G401.6 (cell line): ENCODE data around the gene ACOT11.
"Not testable (repeated sequence)": the region's sequence is repeated elsewhere in the genome, so short reads cannot be mapped to it uniquely, and the experiment has no call there.

Experiments used
- FAIRE-seq: peaks from 2 replicates; lab custom pipeline; 2012; peaks lifted over from hg19 to GRCh38; lab: Jason Lieb, UNC

Gene ACOT11

DNA sequence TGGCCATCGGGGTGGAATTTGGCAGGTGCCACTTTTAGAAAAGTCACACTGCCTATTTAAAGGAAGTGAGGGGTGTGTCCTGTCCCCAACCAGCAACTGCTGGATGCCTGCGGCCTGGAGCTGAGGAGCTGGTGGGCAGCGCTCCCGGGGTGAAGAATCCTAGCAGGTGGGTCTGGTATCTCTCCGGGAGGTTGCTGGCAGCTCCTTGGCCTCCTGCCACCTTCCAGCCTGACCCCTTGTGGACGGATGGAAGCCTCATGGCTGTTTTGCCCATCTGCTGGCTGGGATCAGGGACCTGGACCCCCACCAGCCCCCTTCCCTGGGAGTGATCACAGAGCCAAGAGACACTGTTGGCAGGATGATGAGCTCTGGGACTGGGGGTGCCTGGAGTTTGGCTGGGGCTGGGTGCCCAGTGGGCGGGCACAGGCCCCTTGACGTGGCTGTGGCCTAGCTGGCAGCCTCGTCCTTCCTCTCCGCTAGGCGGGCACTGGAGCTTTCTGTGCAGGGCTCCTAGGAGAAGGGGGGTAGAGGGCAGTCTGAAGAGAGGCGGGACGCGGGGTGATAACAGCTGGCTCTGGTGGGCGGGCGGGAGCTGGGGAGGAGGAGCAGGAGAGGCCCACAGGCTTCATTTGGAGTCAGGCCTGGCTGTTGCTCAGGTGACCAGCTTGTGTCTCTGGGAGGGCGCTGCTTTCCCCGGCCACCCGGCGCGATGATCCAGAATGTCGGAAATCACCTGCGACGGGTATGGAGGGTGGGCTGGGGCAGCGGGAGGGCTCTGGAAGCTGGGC is at the start of gene ACOT11:
Gene ACOT11, plus strand, starts transcription at position 628 of the 788 bp plus-strand sequence. Its CDS starts 82 bp downstream, at position 710.
- FAIRE-seq, result no peak

DNA sequence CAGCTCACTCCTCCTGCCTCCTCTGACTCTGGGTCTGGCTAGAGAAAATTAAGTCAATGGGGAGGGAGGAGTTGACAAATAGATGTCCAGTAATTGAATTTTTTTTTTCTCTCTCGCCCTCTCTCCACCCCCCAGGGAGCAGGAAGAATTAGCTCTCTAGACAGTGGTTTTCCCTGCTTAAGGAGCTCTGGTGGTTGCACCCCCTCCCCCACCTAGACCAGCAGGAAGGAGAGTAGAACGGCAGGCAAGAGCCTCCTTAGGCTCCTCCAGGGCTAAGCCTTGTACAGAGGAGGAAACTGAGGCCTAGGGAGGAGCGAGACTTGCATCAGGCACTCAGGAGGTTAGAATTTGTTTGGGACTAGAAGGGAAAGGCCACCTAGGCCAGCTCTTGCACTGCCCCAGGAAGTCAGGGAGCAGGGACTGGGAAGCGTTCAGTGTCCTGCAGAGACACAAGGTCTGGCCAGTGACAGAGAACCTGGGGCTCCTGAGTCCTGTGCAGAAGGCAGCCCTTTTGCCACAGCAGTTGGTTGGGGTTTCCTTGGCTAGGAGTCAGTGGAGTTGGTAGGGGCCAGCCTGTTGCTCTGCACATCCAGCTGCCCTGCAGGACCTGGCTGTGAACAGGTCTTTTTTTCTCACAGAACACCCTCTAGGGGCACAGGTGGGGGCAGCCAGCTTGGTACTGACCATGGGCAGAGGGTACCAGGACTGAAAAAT is 49.5 kb upstream of the ACOT11 start:
- FAIRE-seq, result no peak

DNA sequence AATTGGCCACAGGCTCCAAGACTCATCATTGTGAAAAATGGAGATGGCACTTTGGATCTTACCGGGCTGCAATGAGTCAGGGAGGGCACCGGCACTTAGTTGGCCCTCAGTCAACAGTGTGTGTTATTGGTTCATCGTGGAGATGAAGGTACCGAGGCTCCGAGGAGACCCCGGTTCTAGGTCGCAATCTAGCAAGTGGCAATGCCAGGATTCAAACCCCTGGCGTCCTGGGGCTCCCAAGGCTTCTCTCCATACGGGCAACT is 49.0 kb upstream of the ACOT11 start:
- FAIRE-seq, result no peak

DNA sequence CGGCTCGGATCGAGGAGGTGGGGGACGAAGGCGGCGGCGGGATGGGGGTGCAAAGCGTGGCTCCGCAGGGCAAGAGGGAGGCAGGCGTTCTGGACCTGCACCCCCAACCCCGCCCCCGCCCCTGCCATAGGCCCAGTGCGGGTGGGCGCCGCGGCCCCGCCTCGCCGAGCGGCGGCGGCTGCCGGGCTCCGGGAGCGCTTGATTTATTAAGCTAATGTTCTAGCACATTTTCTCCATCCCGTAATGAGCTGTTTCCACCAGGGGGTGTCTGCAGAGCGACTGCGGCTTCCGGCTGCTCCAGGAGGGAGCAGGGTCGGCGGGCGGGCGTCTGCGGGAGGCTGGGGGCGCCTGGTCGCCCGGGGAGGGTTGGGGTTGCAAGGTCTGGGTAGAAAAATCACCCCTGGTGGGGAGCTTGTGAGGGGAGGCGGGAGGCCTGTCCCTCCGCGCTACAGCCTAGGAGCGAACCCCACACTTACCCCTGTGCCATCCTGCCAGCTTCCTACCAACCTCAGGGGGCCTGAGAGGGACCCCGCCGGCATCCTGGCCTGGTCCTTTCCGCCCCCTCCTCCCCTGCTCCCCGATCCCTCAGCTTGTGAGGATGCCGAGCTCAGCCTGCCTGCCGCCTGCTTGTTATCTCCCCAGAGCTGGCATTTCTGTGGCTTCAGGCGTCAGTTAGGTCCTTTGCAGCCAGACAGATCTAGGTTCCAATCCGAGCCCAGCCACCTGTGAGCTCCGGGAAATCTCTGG is 48.5 kb upstream of the ACOT11 start:
- FAIRE-seq, result no peak

DNA sequence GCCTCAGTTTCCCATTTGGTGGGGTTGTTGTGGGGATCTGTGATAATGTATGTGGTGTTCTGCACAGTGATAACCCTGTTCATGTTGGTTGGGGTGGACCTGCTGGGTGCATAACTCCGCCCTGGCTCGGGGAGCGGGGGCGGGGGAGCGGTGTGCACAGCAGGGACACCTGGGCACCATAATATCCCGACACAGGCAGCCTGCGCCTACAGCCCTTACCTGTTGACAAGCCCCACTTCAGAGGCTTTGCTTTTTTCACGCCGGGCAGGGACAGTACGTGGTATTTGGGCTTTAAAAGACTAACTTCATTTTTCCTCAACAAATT is 48.0 kb upstream of the ACOT11 start:
- FAIRE-seq, result no peak

DNA sequence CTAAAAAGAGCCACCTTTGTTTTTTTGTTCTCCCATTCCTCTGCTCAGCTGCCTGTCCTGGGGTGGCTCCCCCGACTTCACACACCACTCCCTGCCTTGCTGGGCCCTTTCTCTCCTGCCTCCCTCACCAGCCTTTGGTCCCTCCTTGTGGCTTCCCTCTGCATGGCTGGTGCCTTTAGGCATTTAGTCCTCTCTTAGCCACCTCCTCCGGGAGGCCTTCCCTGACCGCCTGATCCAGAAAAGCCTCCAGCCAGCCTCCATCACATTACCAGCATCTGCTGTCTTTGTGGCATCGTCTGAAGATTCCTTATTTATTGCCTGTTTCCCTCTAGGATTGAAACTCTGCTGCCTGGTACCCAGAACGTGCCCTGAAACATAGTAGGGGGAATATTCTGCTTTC is 46.2 kb upstream of the ACOT11 start:
- no peak for FAIRE-seq

DNA sequence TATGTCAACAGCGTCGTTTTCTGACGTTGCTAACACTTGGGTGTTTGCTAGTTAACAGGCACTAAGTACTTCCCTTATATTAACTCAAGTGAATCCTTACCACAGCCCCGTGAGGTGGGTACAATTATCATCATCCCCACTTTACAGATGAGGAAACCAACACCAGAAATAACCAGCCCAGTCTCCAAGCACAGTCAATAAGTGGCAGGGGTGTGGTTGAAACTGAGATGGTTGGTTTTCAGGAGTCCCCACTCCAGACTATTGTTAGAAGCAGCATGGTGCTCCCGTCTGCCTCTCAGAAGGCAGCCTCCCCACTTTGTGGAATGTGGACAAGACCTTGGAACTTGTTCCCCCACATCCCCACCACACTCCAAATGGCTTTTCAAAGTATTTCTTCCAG is 45.7 kb upstream of the ACOT11 start:
- FAIRE-seq, result no peak

DNA sequence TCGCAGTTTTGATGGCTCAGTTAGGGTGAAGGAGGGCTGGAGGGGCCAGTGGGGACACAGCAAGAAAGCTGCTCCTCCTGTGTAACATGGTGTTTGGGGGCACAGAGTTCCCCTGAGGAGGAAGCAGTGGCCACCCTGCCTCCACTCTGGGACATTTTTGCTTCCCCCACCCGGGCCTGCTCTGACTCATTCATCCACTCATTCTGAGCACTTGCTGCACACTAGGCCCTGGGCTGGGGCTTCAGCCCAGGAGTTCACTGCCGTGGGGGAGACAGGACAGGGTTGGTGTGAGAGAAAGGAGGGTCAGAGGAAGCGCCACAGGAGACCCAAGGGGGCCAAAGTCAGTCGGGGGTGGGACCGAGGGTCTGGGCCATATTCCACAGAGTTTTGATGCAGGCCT is 41.4 kb upstream of the ACOT11 start:
- no peak for FAIRE-seq

DNA sequence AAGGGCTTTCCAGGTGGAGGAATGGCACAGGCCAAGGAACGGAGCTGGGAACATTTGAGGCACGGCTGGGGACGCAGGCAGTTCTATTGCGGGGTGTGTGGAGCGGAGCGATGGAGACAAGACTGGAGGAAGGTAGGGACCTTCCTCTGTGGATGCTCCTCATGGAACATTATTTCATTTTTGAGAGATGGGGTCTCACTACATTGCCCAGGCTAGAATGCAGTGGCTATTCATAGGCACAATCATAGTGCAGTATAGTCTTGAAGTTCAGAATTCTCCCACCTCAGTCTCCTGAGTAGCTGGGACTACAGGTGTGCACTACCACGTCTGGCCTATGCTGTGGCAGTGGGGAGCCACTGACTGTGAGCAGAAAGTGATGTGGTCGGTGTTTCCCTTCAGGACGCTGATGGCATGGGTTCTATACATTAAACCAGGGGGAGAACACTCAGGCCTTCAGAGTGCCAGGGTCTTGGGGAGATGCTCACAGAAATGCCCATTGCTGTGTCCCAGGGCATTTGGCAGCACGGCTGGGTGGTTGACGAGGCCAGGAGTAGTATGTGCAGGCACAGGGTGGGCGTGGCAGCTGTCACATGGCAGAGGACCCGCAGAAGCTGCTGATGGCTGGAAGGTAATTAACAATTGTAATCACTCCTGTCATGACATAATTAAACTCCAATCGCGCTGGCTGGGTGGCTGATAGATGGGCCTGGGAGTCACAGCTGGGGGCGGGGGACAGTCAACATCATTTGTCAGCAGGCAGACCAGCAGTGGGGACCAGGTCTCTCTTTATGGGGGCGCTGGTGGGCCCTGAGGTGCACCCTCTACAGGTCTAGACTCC is 40.8 kb upstream of the ACOT11 start:
- FAIRE-seq, result no peak

DNA sequence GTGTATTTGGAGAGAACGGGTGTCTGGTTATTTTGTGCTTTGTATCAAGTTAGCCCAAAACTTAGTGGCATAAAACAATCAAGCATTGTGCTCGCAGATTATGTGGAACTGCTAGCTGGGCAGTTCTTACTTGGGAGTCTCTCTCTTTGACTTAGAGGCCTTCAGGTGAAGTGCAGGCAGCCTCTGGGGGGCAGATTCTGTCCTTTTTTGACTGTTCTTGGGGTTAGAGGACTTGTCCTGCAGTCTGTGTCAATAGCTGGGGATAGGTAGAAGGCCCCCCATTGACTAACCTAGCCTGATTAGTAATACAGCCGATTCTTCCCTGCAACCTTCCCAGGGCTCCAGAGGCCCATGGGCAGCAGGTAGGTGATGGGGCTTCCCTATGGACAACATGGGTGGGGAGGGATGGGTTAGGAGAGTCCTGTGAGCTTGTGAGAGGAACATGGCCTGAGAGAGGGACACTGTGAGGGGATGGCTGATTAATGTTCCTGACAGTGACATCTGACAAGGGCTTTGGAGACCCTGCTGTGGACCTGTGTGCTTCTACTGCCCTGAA is 37.2 kb upstream of the ACOT11 start:
- FAIRE-seq, result no peak

DNA sequence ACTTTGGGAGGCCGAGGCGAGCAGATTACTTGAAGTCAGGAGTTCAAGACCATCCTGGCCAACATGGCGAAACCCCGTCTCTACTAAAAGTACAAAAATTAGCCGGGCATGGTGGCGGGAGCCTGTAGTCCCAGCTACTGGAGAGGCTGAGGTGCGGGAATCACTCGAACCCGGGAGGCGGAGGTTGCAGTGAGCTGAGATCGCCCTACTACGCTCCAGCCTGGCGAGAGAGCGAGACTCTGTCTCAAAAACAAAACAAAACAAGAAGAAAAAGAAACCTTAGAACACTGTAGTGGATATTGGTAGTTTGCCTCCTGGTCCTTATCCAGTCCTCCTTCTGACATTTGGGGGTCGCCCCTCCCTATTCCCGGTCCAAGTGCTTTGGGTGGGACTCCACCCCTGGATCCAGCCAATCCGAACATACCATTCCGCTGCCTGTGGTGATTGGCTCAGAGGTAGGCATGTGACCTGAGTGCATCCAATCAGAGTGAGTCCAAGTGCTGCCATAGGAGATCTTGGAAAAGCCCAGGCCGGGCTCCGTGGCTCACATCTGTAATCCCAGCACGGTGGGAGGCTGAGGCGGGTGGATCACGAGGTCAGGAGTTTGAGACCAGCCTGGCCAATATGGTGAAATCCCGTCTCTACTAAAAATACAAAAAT is 34.0 kb upstream of the ACOT11 start:
- FAIRE-seq, result not testable (repeated sequence)

DNA sequence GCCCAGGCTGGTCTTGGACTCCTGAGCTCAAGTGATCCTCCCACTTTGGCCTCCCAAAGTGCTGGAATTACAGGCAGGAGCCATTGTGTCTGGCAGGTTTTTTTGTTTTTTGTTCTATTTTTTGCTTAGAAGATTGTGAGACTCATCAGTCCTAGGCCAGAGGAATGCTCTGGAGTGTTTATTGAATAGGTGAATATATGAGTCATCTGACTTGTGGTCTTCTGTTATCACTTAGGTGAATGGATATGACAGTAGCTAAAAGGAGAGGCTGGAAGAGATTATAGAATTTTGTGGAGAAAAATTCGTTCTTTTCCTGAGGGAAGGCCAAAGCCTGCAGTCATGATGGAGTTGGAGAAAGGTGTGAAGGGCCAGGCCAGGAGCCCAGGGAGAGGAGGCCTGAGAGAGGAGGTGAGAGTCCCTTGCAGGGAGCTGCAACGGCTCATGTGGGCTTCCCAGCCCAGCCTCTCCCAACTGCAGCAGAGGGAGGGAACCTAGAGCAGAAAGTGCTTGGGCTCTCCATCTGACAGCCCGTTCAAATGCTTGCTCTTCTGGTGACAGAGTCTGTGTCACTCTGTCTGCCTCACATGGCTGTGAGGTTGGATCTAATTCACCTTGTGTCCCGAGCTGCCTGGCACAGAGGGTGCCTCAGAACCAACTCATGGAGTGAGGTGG is 31.6 kb upstream of the ACOT11 start:
- FAIRE-seq, result no peak

DNA sequence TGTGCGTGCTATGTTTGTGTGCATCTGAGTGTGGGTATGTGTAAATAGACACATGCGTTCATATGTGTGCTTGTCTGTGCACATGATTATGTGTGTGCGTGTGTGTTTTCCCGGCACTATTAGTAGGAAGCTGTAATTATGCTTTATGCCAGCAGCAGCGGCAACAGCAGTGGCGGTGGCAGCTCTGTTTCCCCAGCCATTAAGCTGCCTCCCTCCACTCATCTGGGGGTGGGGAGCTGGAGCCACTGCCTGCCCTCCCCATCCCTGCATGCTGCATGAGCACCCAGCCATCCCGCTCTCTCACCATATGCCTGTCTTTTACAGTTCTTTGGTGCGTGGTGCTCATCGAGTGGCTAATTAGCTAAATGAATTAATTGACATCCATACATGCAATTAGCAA is 30.5 kb upstream of the ACOT11 start:
- FAIRE-seq, result no peak

DNA sequence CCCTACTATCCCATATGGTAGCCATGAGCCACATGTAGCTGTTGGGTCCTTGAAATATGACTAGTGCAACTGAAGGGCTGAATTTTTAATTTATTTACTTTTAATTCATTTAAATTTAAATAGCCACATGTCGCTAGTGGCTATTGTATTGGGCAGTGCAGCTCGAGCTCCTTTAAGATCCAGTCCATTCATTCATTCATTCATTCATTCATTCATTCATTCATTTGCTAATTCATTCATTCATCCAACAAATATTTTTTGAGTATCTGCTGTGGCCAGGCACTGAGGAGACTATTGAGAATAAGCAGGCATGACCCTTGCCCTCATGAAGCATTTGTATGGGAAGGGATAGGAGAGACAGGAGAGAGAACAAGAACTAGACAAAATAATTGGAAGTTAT is 29.5 kb upstream of the ACOT11 start:
- FAIRE-seq, result no peak

DNA sequence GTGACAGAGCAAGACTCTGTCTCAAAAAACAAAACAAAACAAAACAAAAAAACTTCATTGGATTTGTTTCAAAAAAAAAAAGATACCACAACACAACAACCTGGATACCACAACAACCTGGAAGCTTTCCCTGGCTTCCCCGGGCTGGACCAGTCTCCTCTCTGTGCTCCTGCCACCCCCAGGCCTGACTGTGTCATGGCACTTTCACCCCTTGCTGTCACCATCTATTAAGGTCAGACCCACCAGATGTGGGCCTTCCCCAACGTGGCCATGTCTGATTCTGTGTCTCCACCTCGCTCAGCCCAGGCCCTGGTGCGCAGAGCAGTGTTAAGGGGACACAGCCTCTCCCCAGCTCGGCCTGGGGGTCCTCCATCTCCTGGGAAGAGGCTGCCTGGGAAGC is 28.3 kb upstream of the ACOT11 start:
- no peak for FAIRE-seq

DNA sequence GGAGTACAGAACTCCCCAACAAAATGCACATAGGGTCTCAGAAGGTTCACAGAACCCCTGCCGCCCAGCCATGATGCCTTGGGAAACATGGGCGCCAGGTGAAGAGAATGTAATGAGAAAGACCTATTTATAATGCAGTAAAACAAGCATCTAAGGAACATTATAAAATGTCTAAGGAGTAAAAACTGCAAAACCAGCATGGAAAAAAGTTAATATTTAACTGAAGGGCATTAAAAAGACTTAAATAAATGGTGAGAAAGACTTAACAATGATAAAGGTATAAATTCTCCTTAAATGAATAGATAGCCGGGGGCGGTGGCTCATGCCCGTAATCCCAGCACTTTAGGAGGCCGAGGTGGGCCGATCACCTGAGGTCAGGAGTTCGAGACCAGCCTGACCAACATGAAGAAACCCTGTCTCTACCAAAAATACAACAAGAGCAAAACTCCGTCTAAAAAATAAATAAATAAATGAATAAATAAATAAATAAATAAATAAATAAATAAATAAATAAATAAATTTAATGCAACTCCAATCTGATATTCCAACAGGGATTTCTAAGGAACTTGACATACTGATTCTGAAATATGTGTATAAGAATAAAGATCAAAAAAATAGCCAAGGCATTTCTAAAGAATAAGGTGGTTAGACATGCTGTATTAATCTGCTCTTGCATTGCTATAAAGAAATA is 27.3 kb upstream of the ACOT11 start:
- no peak for FAIRE-seq

DNA sequence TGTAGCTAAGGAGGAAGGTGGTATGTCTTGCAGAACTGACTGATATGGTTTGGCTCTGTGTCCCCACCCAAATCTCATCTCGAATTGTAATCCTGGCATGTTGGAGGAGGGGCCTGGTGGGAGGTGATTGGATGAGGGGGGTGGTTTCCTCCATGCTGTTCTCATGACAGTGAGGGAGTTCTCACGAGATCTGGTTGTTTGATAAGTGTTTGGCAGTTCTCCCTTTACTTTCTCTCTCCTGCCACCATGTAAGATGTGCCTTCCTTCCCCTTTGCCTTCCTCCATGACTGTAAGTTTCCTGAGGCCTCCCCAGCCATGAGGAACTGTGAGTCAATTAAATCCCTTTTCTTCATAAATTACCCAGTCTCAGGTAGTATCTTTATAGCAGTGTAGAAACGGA is 21.5 kb upstream of the ACOT11 start:
- FAIRE-seq, result not testable (repeated sequence)

DNA sequence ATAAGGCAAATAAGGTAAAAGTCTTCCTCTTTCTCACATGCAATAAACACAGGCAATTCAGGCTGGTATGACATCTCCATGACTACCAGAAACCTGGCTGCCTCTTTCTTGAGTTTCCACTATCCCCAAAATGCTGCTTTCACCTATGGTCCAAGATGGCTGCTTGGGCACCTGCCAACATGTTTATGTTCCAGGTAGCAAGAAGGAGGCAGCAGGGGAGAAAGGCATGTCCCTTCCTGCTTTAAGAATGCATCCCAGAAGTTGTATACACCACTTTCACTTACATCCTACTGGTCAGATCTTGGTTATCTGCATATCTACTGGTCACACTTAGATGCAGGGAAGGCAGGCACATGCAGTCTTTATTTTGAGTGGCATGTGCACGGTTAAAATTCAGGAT is 19.4 kb upstream of the ACOT11 start:
- FAIRE-seq, result no peak

DNA sequence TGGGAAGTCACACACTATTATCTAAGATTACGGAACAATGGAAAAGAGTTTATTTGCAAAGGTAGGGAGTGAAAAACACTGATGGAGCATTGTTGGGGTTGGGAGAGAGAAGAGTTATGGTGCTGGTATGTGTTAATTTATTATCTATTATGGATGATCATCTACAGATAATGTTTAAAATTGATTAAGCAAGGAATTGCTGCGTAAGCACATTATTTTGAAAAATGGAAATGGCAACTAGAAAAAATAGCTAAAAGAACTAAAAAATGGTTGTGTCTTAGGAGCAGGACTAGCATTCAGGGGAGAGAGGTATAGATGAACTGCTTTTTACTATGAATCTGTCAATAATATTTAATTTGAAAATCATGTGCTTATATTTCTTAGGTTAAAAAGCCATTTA is 16.0 kb upstream of the ACOT11 start:
- FAIRE-seq, result no peak

DNA sequence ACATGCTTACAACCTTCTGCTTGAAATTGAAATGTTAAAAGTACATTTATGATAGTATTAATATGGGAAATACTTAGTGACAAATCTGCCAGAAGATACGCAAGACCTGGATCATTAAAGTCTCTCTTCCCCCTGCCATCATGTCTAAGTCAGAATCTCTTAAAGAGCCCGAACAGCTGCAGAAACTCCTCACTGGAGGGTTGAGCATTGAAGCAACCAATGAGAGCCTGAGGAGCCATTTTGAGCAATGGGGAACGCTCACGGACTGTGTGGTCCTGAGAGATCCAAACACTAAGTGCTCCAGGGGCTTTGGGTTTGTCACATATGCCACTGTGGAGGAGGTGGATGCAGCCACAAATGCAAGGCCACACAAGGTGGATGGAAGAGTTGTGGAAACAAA is 11.4 kb upstream of the ACOT11 start:
- FAIRE-seq, result not testable (repeated sequence)

DNA sequence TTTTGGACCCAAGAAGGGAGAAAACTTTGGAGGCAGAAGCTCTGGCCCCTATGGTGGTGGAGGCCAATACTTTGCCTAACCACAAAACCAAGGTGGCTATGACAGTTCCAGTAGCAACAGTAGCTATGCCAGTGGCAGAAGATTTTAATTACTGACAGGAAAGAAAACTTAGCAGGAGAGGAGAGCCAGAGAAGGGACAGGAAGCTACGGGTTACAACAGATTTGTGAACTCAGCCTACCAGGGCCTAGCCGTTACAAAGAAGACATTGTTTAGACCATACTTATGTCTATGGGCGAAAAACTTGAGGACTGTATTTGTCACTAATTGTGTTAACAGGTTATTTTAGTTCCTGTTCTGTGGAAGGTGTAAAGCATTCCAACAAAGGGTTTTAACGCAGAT is 10.4 kb upstream of the ACOT11 start:
- no peak for FAIRE-seq
